GM12875 (cell line): ENCODE results near the gene APOL5.

Experiments used
- H3K4me3 ChIP-seq: one replicate; pipeline ENCODE4 v1.5.1; 2011; ENCODE audit warnings: low read depth, low read length, control low read depth
- TF ChIP-seq, protein P1 (sequence below): IDR thresholded peaks from 2 replicates; pipeline ENCODE4 v1.5.1; 2011; ENCODE audit warnings: low read depth, mild to moderate bottlenecking, control low read depth, inconsistent platforms, low read length, moderate library complexity, borderline replicate concordance; ENCODE audit not compliant: insufficient read depth

APOL5 gene

DNA sequence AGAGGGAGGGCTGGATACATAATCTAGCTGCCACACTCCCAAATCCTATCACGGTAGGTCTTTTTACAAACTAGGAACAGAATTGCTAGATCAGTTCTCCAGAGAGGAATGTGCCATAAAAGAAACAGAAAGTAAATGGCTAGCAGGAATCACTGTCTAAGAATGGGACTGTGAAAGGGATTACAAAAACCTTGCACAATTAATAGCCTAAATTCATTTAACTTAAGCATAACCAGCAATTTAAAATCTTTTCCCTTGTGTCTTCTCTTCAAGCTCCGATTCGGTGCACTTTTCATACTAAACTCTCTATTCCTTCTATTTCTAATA is 35.2 kb downstream of the APOL5 start:
- no peak overlapping the region for H3K4me3 ChIP-seq
- TF ChIP-seq, protein P1, sequence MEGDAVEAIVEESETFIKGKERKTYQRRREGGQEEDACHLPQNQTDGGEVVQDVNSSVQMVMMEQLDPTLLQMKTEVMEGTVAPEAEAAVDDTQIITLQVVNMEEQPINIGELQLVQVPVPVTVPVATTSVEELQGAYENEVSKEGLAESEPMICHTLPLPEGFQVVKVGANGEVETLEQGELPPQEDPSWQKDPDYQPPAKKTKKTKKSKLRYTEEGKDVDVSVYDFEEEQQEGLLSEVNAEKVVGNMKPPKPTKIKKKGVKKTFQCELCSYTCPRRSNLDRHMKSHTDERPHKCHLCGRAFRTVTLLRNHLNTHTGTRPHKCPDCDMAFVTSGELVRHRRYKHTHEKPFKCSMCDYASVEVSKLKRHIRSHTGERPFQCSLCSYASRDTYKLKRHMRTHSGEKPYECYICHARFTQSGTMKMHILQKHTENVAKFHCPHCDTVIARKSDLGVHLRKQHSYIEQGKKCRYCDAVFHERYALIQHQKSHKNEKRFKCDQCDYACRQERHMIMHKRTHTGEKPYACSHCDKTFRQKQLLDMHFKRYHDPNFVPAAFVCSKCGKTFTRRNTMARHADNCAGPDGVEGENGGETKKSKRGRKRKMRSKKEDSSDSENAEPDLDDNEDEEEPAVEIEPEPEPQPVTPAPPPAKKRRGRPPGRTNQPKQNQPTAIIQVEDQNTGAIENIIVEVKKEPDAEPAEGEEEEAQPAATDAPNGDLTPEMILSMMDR = no peak

DNA sequence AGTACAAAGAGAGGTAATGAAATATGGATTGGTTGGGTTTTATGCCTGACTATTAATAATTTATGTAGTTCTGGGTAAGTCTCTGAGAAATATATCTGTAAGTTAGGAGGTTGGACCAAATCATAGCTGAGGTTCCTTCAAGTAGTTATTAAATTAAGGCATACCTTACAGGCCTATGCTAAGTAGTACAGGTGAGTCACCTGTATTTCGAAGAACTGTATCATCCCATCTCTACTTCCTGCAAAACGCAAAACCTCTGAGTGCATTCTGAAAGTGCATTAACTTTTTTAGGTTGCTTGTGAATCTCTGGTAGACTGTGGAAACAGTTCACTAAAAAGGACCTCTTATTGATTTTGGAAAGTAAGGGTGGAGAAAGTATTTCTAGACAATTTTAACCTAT is 37.1 kb downstream of the APOL5 start:
- H3K4me3 ChIP-seq = no peak overlapping the region
- TF ChIP-seq, protein P1 = no peak

DNA sequence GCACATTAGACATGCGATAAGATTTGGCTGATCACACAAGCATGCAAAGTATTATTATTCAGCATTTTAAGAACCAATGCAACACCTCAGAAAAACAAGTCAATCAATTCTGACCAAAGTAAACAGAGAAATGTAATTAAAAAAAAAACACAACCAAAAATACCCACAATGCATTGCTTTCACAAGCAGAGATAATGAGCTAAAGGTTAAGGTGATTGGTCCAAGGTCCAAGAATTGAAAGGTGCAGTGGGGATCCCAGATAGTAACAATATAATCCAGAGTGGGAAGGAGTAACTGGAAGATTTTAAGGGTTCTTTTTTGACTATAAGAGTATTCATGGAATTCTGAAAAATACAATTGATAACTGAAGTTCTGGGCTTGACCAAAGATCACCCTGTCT is 39.0 kb downstream of the APOL5 start:
- TF ChIP-seq, protein P1 = no peak
- H3K4me3 ChIP-seq = no peak overlapping the region

DNA sequence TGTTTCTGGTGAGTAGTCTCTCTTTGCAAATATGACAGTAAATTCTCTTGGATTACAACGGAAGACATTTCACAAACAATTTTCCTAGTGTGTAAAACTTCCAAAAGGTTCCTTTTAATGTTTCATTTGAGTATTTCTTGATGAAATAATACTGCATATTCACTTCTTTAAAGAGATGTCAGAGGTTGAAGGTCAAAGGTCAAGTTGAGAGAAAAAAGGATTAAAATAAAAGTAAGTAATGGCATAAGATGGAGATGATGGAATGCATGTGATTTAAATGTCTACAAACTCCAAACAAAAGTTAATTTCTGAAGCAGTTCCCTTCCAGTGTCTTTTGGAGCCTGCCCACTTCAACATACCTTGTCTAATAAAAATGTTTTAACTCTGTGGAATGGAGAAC is 40.7 kb downstream of the APOL5 start:
- TF ChIP-seq, protein P1 = no peak
- H3K4me3 ChIP-seq = no peak overlapping the region

DNA sequence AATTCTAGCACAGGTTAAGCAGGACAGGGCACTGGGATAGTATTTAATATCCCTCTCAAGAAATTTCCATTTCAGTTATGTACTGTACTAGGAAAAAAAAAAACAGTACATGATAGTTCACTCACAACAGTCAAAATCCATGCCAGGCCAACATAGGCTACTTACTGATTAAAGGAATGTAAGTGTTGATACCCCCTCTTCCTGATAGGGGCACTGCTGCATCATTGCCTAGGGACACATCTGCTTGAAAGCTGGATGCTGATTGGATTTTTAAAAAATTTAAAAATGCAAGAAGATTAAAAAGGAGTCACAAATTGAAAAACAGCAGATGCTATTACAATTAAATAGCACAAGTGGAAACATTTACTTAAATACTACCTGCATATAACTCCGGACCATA is 43.4 kb downstream of the APOL5 start:
- H3K4me3 ChIP-seq = no peak overlapping the region
- TF ChIP-seq, protein P1 = no peak

- H3K4me3 ChIP-seq = no peak overlapping the region
- TF ChIP-seq, protein P1 = no peak
Observed at GRCh38 chr22:35766654-35767580, 49.2 kb downstream of the APOL5 start.

GRCh38 chr22:35769974-35770373 is 52.3 kb downstream of the APOL5 start:
- H3K4me3 ChIP-seq = no peak overlapping the region
- TF ChIP-seq, protein P1 = no peak
